Stimulated activated CD8-positive, alpha-beta memory T cell treated with anti-CD3 and anti-CD28 coated beads, Interleukin-15, amount 100 ng/mL, for 24 hours (primary cell): ENCODE measurements around the gene TADA3.

ENCODE experiments used
- DNase-seq: peaks from one replicate; pipeline ENCODE4 v3.0.0-alpha.2; 2020; ENCODE audit warnings: low read depth

TADA3 gene

DNA sequence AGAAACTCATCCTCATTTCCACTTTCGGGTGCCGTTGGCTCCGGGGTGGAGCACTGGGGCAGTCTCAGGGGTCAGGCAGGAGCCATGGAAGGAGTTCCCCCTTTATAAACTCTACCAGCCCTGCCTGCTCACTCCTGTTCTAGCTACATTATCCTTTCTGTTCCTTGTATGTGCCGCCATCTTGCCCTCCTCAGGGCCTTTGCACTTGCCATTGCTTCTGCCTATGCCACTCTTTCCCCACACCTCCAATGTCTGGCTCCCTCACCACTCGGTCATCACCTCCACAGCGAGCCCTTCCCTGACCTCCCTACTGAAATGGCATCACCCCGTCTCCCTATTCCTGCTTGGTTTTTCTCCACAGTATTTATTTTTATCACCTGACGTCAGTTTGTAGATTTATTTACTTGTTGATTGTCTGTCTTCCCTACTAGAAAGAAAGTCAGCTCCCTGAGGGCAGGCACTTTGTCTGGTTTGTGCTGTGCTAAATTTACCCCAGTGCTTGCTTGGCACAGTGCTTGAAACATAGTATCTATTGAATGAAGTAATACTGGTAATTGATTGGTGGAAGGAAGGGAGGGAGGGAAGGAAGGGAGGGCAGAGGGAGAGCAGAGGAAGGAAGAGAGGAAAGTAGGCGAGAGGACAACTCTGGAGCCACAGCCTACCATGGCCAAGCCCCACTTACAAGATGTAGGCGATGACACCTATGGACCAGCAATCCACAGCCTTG lies 31.3 kb downstream of the TADA3 start:
- no peak for DNase-seq

DNA sequence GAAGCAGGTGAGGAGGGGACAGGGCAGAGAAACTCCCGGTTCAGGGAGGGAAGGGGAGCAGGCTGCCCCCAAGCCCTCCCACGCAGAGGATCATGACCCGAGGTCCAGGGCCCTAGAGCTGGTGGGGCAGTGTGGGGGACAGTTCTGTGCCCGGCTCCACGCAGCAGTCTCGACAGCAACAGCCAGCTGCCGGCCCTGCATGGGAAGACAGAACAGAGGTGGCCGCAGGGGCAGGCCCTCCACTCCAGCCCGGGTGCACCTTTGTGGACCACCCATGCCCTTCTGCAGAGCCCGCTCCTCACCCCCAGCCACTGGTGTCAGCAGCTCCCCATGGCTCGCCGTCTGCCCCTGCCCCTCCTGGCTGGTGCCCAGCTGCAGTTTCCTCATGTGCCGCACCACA lies 34.8 kb downstream of the TADA3 start:
- no peak for DNase-seq

DNA sequence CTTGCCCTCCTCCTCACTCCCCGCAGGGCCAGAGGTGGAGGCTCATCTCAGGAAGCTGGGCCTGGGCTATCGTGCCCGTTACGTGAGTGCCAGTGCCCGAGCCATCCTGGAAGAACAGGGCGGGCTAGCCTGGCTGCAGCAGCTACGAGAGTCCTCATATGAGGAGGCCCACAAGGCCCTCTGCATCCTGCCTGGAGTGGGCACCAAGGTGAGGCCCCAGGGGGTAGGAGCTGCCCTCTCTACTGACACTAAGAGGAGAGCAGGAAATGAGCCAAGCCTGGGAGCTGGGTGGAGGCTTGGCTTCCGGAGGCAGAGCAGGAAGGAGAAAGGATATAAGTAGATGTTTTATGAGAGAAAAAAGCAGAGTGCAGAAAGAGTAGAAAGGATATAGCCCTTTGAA lies 37.6 kb downstream of the TADA3 start:
- no peak for DNase-seq

DNA sequence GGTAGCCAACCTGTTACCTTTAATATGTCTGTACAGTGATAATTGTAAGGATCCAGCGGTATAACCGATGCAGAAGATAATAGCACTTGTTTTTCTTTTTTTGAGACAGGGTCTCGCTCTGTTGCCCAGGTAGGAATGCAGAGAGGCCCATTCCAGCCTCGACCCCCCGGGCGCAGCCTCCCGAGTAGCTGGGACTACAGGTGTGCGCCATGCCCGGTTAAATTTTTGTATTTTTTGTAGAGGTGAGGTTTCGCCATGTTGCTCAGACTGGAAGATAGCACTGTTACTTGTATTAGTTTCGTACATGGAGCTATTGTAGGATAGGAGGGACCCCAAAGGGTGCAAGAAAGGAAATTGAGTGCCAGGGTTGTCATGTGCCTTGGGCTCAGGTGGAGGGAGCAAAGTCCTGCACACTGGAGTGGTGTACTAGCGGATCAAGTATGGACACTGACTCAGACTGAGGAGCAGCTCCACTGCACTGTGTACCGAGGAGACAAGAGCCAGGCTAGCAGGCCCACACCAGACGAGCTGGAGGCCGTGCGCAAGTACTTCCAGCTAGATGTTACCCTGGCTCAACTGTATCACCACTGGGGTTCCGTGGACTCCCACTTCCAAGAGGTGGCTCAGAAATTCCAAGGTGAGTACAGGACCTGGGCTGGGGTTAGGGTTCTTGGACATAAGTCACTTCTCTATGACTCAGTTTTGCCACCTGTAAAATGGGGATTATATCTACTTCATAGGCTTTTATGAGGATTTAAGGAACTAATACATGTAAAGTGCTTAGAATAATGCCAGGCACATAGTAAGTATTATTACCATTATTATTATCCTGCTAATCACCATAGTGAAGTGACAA lies 41.5 kb downstream of the TADA3 start:
- no peak for DNase-seq

DNA sequence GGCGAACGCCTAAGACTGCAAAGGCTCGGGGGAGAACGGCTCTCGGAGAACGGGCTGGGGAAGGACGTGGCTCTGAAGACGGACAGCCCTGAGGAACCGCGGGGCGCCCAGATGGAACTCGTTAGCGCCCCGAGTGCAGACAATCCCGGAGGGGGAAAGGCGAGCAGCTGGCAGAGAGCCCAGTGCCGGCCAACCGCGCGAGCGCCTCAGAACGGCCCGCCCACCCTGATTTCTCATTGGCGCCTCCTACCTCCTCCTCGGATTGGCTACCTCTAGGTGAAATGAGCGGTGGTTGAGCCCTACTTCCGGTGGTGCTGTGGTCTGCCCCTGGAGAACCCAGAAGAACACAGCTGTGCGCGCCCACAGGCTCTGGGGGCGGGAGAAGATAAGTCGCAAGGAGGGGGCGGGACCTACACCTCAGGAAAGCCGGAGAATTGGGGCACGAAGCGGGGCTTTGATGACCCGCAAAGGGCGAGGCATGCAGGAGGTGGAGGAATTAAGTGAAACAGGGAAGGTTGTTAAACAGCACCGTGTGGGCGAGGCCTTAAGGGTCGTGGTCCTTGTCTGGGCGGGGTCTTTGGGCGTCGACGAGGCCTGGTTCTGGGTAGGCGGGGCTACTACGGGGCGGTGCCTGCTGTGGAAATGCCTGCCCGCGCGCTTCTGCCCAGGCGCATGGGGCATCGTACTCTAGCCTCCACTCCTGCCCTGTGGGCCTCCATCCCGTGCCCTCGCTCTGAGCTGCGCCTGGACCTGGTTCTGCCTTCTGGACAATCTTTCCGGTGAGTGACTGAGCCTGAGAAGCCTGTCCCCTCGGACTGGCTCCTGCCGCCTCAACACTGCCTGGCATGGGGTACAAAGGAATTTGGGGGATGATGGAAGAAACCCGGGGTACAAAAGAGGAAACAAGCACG lies 42.4 kb downstream of the TADA3 start, which contains the start of gene OGG1:
TSS of gene OGG1 (plus strand) at position 308 of the 911 bp plus-strand sequence. CDS start at position 643, 335 bp downstream.
- peak; percentile 73 for DNase-seq

DNA sequence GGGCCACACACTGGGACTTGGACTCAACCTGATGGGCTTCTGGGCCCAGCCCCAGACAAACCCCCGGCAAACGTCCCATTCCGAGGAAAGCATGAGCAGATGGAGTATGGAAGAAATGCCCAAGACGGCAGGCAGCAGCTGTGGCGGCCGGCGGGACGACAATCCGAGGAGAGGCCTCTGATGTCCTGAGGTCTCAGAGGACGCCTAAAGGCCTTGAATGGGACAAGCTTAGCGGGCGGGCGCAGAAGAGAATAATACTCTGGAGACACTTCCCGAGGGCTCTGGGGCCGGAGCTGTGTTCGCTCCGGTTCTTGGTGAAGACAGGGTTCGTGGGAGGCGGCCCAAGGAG lies 43.0 kb downstream of the TADA3 start:
- no peak for DNase-seq

DNA sequence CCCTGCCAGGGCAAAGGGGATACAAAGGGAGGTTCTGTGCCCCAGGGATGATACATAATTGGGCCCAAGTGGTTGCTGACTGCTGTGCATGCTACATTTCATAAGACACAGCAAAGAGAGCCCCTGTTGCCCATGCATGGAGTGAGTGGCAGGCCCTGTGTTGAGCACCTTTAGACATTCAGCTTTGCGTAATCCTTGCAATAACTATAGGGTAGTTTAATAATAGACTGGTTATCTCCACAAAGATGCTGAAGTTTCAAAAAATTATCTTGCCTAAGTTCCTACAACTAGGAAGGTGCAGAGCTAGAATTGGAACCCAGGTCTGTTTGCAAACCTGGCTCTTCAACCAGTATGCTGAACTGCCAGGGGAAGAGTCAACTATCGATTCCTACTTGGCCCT lies 44.2 kb downstream of the TADA3 start:
- DNase-seq, result no peak

DNA sequence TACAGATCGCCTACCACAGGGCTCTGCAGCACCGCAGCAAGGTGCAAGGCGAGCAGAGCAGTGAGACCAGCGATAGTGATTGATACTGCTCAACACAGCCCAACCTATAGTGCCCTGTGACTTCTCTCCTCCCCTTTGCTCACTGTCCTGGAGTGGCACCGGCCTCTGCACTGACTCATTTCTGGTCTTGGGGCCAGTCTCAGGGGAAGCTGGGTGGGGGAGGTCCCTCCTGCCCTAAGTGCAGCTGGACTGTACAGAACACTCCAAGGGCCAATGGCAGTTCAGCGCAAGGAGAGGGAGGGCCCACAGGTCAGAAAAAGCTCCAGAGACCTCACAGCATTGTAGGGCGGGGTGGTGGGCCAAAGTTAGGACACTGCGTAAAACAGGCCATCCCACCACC lies 45.0 kb downstream of the TADA3 start:
- DNase-seq, result no peak

DNA sequence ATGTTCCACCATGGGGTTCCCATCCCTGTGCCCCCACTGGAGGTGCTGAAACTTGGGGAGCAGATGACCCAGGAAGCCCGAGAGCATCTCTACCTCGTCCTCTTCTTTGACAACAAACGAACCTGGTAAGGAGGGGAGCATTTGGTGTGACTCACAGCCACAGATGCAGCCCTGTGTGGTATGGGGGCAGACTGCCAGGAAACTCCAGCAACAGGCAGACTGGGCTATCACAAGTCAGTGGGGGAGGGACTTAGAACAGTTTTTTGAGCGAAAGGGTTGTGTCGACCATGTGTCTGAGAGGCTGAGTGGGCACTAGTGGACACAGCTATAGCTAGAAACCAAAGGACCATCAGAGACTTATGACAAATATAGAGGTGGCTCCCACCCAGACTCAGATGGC lies 45.9 kb downstream of the TADA3 start:
- DNase-seq, result no peak

DNA sequence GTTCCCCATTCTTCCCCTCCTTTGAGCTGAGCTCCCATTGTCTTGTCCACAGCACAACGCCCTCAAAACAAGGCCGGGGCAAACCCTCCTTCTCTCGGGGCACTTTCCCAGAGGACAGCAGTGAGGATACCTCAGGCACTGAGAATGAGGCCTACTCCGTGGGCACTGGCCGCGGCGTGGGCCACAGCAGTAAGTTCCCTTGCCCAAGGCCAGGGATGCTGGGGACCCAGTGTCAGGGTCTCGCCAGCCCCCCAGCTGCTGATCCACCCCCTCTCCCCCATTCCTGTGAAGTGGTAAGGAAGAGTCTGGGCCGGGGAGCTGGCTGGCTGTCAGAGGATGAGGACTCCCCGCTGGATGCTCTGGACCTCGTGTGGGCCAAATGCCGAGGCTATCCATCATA lies 46.8 kb downstream of the TADA3 start:
- no peak for DNase-seq

DNA sequence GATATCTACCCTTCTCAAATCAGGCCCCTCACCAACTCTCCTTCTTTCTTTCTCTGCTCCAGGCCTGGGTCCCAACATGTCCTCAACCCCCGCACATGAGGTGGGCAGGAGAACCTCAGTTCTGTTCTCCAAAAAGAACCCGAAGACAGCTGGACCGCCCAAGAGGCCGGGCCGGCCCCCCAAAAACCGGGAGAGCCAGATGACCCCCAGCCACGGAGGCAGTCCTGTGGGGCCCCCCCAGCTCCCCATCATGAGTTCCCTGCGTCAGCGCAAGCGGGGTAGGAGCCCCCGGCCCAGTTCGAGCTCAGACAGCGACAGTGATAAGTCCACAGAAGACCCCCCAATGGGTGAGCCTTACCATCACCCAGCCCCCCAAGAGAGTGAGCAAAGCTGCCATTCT lies 48.1 kb downstream of the TADA3 start:
- no peak for DNase-seq

DNA sequence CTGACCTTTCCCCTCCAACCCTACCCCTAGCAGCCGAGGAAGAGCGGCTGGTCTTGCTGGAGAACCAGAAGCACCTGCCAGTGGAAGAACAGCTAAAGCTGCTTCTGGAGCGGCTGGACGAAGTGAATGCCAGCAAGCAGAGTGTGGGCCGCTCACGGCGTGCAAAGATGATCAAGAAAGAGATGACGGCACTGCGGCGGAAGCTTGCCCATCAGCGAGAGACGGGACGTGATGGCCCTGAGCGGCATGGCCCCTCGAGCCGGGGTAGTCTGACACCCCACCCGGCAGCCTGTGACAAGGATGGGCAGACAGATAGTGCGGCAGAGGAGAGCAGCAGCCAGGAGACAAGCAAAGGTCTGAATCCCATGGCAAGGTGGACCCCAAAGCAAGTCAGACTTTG lies 48.7 kb downstream of the TADA3 start:
- DNase-seq, result no peak

DNA sequence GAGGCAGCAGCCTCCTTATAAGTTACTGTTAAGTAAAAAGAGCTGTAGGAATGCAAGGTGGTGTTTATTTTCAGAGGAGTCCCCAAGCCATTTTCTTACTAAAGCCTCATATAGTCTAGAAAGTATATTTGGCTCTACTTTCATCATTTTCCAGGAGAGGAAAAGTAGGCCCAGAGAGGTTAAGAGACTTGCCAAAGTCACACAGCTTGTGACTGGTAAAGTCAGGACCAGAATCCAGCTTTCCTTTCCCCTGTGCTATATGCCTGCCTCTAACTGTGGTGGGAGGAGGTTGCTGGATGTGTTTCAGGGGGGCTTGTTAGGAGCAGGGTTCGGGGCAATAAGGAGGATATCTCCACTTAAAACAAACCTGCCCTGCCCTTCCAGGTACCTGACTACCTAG lies 49.7 kb downstream of the TADA3 start:
- no peak for DNase-seq

DNA sequence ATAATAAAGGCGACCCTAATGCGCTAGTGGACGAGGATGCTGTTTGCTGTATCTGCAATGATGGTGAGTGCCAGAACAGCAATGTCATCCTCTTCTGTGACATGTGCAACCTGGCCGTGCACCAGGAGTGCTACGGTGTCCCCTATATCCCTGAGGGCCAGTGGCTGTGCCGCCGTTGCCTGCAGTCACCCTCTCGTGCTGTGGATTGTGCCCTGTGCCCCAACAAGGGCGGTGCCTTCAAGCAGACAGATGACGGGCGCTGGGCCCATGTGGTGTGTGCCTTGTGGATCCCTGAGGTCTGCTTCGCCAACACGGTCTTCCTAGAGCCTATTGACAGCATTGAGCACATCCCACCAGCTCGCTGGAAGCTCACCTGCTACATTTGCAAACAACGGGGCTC lies 53.1 kb downstream of the TADA3 start:
- DNase-seq, result no peak

DNA sequence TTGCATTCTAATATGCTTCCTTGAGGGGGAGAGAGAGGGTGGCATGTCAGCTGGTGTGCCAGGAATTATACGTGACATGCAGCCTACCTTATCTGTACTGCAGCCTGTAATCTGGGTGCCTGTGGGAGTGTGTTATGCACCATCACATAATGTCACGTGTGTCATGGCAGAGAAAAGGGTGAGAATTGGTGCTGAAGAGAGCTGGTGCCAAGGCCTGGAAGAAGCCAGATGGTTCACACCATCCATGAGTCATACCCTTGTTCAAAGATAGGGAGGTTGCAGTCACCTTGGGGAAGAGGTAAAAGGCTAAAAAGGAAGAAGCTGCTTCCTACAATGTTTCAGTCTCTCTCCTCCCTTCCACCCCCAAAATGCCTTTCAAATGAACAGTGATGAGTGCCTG lies 55.4 kb downstream of the TADA3 start:
- DNase-seq, result no peak

DNA sequence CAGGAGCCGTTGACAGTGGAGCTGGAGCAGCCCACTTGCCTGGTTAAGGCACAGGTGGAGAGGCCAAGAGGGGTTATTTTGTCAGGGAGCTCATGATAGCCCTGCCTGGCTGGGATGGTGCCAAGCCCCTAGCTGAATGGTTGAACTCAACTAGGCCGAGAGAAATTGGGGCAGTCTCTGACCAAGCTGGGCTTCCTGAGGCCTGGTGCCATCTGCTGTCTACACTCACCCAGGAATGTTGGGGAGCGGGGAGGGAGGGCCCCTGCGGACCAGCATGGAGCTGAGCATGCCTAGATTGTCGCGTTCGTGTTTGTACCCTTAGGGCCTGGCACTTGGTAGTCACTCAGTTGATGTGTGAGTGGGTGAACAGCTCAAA lies 59.5 kb downstream of the TADA3 start:
- DNase-seq, result no peak

DNA sequence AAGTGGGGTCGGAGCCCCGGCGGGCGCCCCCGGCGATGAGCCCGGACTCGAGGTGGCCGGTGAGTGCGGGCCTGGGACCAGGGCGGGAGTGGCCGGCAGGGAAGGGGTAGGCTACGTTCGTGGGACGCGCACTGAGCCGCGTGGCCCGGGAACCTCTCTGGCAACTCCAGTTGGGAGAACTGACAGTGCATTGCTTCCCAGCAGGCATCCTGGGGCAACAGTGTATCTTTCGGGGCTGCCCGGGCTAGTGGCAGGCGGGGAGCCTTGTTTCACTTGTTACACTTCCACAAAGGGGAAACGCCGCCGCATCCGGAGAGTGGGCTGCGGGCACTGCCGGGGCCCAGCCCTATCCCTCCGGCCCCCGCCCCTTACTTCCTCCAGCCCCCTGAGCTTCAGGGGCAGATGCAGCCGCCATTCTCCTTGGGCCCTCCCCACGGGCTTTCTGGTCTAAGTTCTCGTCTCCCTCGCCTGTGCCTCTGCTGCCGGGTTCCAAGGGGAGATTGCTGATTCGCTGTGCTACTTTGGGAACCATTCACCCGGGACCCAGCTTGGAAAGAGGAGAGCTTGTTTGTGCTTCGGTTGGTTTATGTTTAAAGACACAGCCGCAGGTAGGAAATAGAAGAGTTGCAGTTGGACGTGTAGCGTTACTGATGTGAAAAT lies 60.1 kb downstream of the TADA3 start:
- DNase-seq, result no peak

DNA sequence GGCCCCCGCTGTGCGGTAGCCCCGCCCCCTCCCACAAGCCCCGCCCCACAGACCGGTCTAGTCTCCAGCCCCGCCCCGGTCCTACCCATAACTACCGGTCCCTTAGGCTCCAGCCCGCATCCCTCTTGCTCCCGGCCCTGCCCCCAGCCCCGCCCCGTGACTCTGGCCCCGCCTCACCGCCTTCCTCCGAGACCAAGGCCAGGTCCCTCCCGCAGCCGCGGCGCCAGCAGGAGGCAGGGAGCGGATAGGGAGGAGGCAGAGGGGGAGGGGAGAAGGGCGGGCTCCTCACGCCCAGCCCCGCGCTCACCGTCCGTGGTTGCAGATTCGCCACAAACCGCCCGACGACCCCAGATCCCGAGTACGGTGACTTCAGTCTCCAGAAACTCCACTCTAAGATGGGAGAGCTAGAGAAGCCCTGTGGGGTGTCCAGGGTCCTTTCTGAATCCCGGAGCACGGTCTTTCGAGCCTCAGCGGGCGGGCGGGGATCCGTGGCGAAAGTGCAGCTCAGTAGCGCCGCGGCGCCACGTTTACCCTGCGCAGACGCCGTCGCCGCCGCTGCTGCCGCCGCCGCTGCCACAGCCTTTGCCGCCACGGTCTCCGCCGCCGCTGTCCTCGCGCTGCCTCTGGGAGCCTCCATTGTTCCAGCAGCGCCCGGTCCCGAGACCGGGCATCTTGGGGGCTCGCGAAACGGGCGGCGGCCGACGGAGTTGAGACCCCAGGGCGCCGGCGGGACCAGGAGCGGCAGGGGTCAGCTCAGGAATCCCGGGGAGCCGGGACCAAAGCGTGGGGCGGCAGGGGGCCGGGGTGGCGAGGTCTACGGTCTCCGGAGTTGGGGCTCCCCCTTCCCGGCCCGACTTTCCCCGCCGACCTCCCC lies 60.8 kb downstream of the TADA3 start, which contains the start of gene BRPF1:
TSS of gene BRPF1 (plus strand) at position 530 of the 874 bp plus-strand sequence. CDS start 2,406 bp downstream, outside the sequence.
- peak; percentile 97 for DNase-seq

DNA sequence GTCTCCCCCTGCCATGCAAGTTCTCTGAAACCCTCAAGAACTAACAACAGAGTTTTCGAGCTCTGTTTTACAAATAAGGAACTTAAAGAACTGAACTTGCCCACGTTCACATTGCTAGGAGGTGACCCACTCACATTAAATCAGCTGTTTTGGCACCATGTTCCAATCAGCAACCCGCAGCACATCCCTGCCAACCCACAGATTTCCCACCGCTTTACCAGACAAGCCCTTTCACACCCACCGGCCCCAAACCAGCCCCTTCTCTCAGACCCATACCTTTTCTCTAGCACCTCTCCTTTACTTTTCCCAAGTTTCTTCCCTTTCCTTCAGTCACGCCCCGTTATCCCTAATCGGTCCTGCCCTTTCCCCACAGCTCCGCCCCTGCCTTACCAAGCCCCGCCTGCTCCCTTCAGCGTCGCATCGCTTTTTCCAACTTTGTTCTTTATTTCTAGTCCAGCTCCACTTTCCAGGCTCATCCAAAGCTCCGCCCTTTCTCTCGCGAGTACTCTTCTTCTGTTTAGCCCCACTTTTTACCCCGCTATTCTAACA lies 61.5 kb downstream of the TADA3 start:
- DNase-seq, result no peak
